GM12865 (cell line): ENCODE measurements around the gene MRTO4.
A peak's percentile ranks its signal among the peaks of the same experiment; 100 is the strongest.

ENCODE experiments used
- DNase-seq: peaks from one replicate; pipeline ENCODE4 v3.0.0; 2010; ENCODE audit warnings: low read depth
- H3K4me3 ChIP-seq: 2 replicates; pipeline ENCODE4 v1.5.1; 2011; ENCODE audit warnings: mild to moderate bottlenecking, low read depth, low read length, control low read depth
- CTCF ChIP-seq: IDR thresholded peaks from 2 replicates; pipeline ENCODE4 v1.5.1; 2011; ENCODE audit warnings: low read length, control low read depth, low read depth, inconsistent platforms; ENCODE audit not compliant: insufficient read depth; ENCODE audit errors: missing control alignments

The MRTO4 gene

GRCh38 chr1:19251305-19252196, at the start of gene MRTO4, which contains the start of gene EMC1:
TSS of gene MRTO4 (plus strand) at chr1:19251805. CDS start at chr1:19251836, 31 bp downstream.
TSS of gene EMC1 (minus strand) at chr1:19251524. CDS start at chr1:19251509, 15 bp downstream.
- no peak for TF ChIP-seq CTCF
- peak; percentile 87 for DNase-seq
- H3K4me3 ChIP-seq = peak within 1 kb of the TSS; percentile 85

- DNase-seq = no peak
- H3K4me3 ChIP-seq = no peak overlapping the region
Observed at GRCh38 chr1:19202396-19202795, 49.2 kb upstream of the MRTO4 start.

GRCh38 chr1:19203440-19203839, 48.2 kb upstream of the MRTO4 start:
- DNase-seq = no peak
- no peak overlapping the region for H3K4me3 ChIP-seq
- no peak for TF ChIP-seq CTCF

More at GRCh38 chr1:19202396-19202795, 49.2 kb upstream of the MRTO4 start:
- TF ChIP-seq CTCF = no peak

- DNase-seq = no peak
- no peak overlapping the region for H3K4me3 ChIP-seq
- TF ChIP-seq CTCF = no peak
Observed at GRCh38 chr1:19204446-19205266, 46.9 kb upstream of the MRTO4 start.

GRCh38 chr1:19205403-19205802, 46.2 kb upstream of the MRTO4 start:
- no peak for TF ChIP-seq CTCF
- H3K4me3 ChIP-seq = no peak overlapping the region
- DNase-seq = peak; percentile 38

GRCh38 chr1:19205845-19206244, 45.8 kb upstream of the MRTO4 start:
- no peak for TF ChIP-seq CTCF
- no peak overlapping the region for H3K4me3 ChIP-seq
- no peak for DNase-seq
